HepG2 (cell line): Measurements from ENCODE around the gene RNASE13. TPM values are rescaled to one million over a fixed set of nuclear protein-coding genes. Genes with fewer than 3 reads are reported as not detected.

Experiments used
- ATAC-seq: fragments of 200-7000 bp; cut with Tn5 transposase; 3 replicates; pipeline ENCODE4 v1.9.1; 2020; ENCODE audit warnings: mild to moderate bottlenecking, moderate library complexity
- BruUV-seq: library from RNA; stranded (reverse); fragments of 400-500 nt; replicated peaks from 2 replicates; lab custom pipeline; 2021; lab: Mats Ljungman, UMichigan
- CTCF ChIA-PET: fragments of 300-600 bp; formaldehyde crosslinking; extraction: SDS; loops from one replicate; lab custom pipeline; 2021; ENCODE audit warnings: low total read pairs, inconsistent platforms, low intra/inter-chr PET ratio; lab: Yijun Ruan, JAX
- POLR2A ChIA-PET: fragments of 350-600 bp; sonication (Branson Sonifier 250); formaldehyde crosslinking; loops from one replicate; lab custom pipeline; 2020; ENCODE audit warnings: antibody characterized with exemption, inconsistent platforms; lab: Yijun Ruan, JAX
- DNase-seq: peaks from one replicate; pipeline ENCODE4 v3.0.0-alpha.2; 2015; ENCODE audit warnings: low spot score
- FAIRE-seq: peaks from 3 replicates; lab custom pipeline; 2011; peaks lifted over from hg19 to GRCh38; lab: Jason Lieb, UNC
- H2AFZ ChIP-seq: one replicate; pipeline ENCODE4 v1.6.1; 2011; ENCODE audit warnings: low read length, inconsistent platforms
- H3K27ac ChIP-seq: fragments of 300-600 bp; 3 replicates; pipeline ENCODE4 v1.8.0; 2011; ENCODE audit warnings: mixed run types, mild to moderate bottlenecking, mixed read lengths, low read length, inconsistent platforms; ENCODE audit not compliant: insufficient read depth; ENCODE audit errors: extremely low read length
- H3K27me3 ChIP-seq, 2 experiments: fragments of 200-600 bp in 1 of 2; 2 replicates in 1 of 2; 3 replicates in 1 of 2; pipeline versions ENCODE4 v1.6.0 to v1.8.0; 2011; ENCODE audit warnings: low read length in 2 of 2, mild to moderate bottlenecking in 2 of 2, moderate library complexity in 2 of 2, inconsistent platforms in 1 of 2; ENCODE audit not compliant: insufficient read depth in 2 of 2, control insufficient read depth in 1 of 2
- H3K36me3 ChIP-seq, 2 experiments: fragments of 200-600 bp in 1 of 2; replicated peaks in 1 of 2; 2 replicates in 1 of 2; 3 replicates in 1 of 2; pipeline versions ENCODE4 v1.5.1 to v1.8.0; 2011; ENCODE audit warnings: low read length in 2 of 2, inconsistent platforms in 1 of 2; ENCODE audit not compliant: insufficient read depth in 2 of 2, control insufficient read depth in 1 of 2
- H3K4me1 ChIP-seq: 2 replicates; pipeline ENCODE4 v1.5.1; 2012; ENCODE audit warnings: low read length, inconsistent platforms; ENCODE audit not compliant: insufficient read depth
- H3K4me2 ChIP-seq: 2 replicates; pipeline ENCODE4 v1.6.0; 2011; ENCODE audit warnings: low read depth, low read length, inconsistent platforms
- H3K4me3 ChIP-seq, 3 experiments: fragments of 200-600 bp in 1 of 3; sonication (generic), shearing (Covaris generic) in 1 of 3; replicated peaks in 1 of 3; 2 replicates each; pipeline ENCODE4 v1.5.1; 2011 to 2016; ENCODE audit warnings: low read length in 3 of 3, inconsistent platforms in 2 of 3, low read depth in 2 of 3, mild to moderate bottlenecking in 2 of 3, control low read depth in 1 of 3, mixed read lengths in 1 of 3; ENCODE audit not compliant: insufficient read depth in 1 of 3
- H3K79me2 ChIP-seq: one replicate; pipeline ENCODE4 v1.6.1; 2011; ENCODE audit warnings: low read length, inconsistent platforms; ENCODE audit not compliant: insufficient read depth
- H3K9ac ChIP-seq: 2 replicates; pipeline ENCODE4 v1.6.0; 2011; ENCODE audit warnings: mild to moderate bottlenecking, low read depth, low read length, inconsistent platforms; ENCODE audit not compliant: insufficient read depth
- H3K9me3 ChIP-seq: 2 replicates; pipeline ENCODE4 v1.5.1; 2012; ENCODE audit warnings: mild to moderate bottlenecking, low read length
- H4K20me1 ChIP-seq: 2 replicates; pipeline ENCODE4 v1.6.0; 2011; ENCODE audit warnings: inconsistent platforms, mild to moderate bottlenecking, low read length, moderate library complexity; ENCODE audit not compliant: insufficient read depth
- ATF1 ChIP-seq: IDR thresholded peaks from 2 replicates; pipeline ENCODE4 v1.6.1; 2016; ENCODE audit warnings: mild to moderate bottlenecking, control low read depth
- CREM ChIP-seq, 2 experiments: sonication (generic) in 1 of 2; formaldehyde crosslinking in 1 of 2; IDR thresholded peaks; 2 replicates each; pipeline versions ENCODE4 v1.4.0 to v1.6.1; 2016 to 2020; ENCODE audit warnings: antibody characterized with exemption in 1 of 2, mild to moderate bottlenecking in 1 of 2, missing genetic modification reagents in 1 of 2
- LCORL ChIP-seq, 2 experiments: fragments of 450-650 bp in 1 of 2; sonication (generic) in 1 of 2; formaldehyde crosslinking in 1 of 2; IDR thresholded peaks; 2 replicates each; pipeline versions ENCODE4 v1.5.0 to v1.6.1; 2017 to 2020; ENCODE audit warnings: antibody characterized with exemption in 1 of 2, missing genetic modification reagents in 1 of 2
- MED1 ChIP-seq: sonication (generic); formaldehyde crosslinking; IDR thresholded peaks from 2 replicates; pipeline ENCODE4 v1.4.0; 2020; ENCODE audit warnings: missing genetic modification reagents
- MEIS1 ChIP-seq: sonication (generic); formaldehyde crosslinking; IDR thresholded peaks from 2 replicates; pipeline ENCODE4 v1.9.0; 2021; ENCODE audit warnings: mild to moderate bottlenecking, missing genetic modification reagents, moderate library complexity, borderline replicate concordance
- MIER3 ChIP-seq: IDR thresholded peaks from 2 replicates; pipeline ENCODE4 v1.6.1; 2016; ENCODE audit warnings: missing compliant biosample characterization, borderline replicate concordance
- NCOA1 ChIP-seq: sonication (generic); formaldehyde crosslinking; IDR thresholded peaks from 2 replicates; pipeline ENCODE4 v1.9.0; 2021; ENCODE audit warnings: missing genetic modification reagents
- NKX3-1 ChIP-seq: sonication (generic); formaldehyde crosslinking; IDR thresholded peaks from 2 replicates; pipeline ENCODE4 v1.5.0; 2020; ENCODE audit warnings: missing genetic modification reagents
- RFX1 ChIP-seq: fragments of 450-650 bp; IDR thresholded peaks from 2 replicates; pipeline ENCODE4 v1.6.1; 2017
- SALL1 ChIP-seq: sonication (generic); formaldehyde crosslinking; IDR thresholded peaks from 2 replicates; pipeline ENCODE4 v1.8.0; 2022; ENCODE audit warnings: mild to moderate bottlenecking, missing genetic modification reagents
- SP140L ChIP-seq: sonication (generic); formaldehyde crosslinking; IDR thresholded peaks from 2 replicates; pipeline ENCODE4 v1.4.0; 2020; ENCODE audit warnings: missing genetic modification reagents, borderline replicate concordance
- SP4 ChIP-seq: sonication (generic); formaldehyde crosslinking; IDR thresholded peaks from 2 replicates; pipeline ENCODE4 v1.8.1; 2023; ENCODE audit warnings: mild to moderate bottlenecking, missing genetic modification reagents
- TOPORS ChIP-seq: sonication (generic); formaldehyde crosslinking; IDR thresholded peaks from 2 replicates; pipeline ENCODE4 v1.8.0; 2023; ENCODE audit warnings: mild to moderate bottlenecking, missing genetic modification reagents
- YEATS2 ChIP-seq: sonication (generic); formaldehyde crosslinking; IDR thresholded peaks from 2 replicates; pipeline ENCODE4 v1.4.0; 2020; ENCODE audit warnings: missing genetic modification reagents, borderline replicate concordance
- ZNF326 ChIP-seq: sonication (generic); formaldehyde crosslinking; IDR thresholded peaks from 2 replicates; pipeline ENCODE4 v1.4.0; 2020; ENCODE audit warnings: missing genetic modification reagents, borderline replicate concordance
- ZNF550 ChIP-seq: sonication (generic); formaldehyde crosslinking; IDR thresholded peaks from 2 replicates; pipeline ENCODE4 v1.4.0; 2020; ENCODE audit warnings: mild to moderate bottlenecking, missing genetic modification reagents, borderline replicate concordance
- ZSCAN29 ChIP-seq: sonication (generic); formaldehyde crosslinking; conservative IDR thresholded peaks from 2 replicates; pipeline ENCODE4 v1.4.0; 2020; ENCODE audit warnings: mild to moderate bottlenecking, missing genetic modification reagents
- WGBS: methylation state at CpG from one replicate; pipeline ENCODE4 v1.1.6; 2017; ENCODE audit warnings: low lambda C conversion rate; 5-methylcytosine and 5-hydroxymethylcytosine counted together
- in situ Hi-C: cut with HindIII; loops from 2 replicates; pipeline ENCODE4 v1.10.0; 2017; ENCODE audit warnings: low pct_unique_long_range_greater_than_20kb; ENCODE audit not compliant: extremely low pct_ligation_motif_present
- intact Hi-C: fragments of 100-400 bp; cut with micrococcal nuclease; formaldehyde crosslinking; loops from one replicate; pipeline ENCODE4 v1.10.0; 2022; ENCODE audit not compliant: unreplicated experiment
- polyA plus RNA-seq, 8 experiments: library from polyadenylated mRNA; depleted of rRNA in 3 of 8; stranded (reverse) in 7 of 8; unstranded in 1 of 8; fragments of >200 nt; fragmentation: Illumina TruSeq in 4 of 8; extraction: Trizol in 4 of 8; gene quantifications; 2 replicates each; pipeline versions ENCODE4 v1.2.1 to v1.2.3, GENCODE V29; 2011 to 2016; ENCODE audit warnings: low read depth in 4 of 8, missing spikeins in 1 of 8, mixed read lengths in 1 of 8; ENCODE audit not compliant: insufficient read depth in 1 of 8
- total RNA-seq, 5 experiments: library from RNA; depleted of rRNA; stranded (reverse); fragments of >200 nt; fragmentation: Illumina TruSeq; extraction: Trizol; gene quantifications; 2 replicates each; pipeline ENCODE4 v1.2.3, GENCODE V29; 2016; ENCODE audit warnings: low read depth in 1 of 5
- TF ChIP-seq, protein P1 (sequence below): sonication (generic); formaldehyde crosslinking; conservative IDR thresholded peaks from 2 replicates; pipeline ENCODE4 v1.5.0; 2020; ENCODE audit warnings: missing genetic modification reagents
- TF ChIP-seq, protein P2 (sequence below): sonication (generic); formaldehyde crosslinking; IDR thresholded peaks from 2 replicates; pipeline ENCODE4 v1.4.0; 2020; ENCODE audit warnings: missing genetic modification reagents

Gene RNASE13
- total and polyA plus RNA-seq, 2 of the 13 experiments (the other 11 are each of a cell fraction or from before 2014, with no cell fraction given), result 1.0 TPM; not detected in 1

DNA sequence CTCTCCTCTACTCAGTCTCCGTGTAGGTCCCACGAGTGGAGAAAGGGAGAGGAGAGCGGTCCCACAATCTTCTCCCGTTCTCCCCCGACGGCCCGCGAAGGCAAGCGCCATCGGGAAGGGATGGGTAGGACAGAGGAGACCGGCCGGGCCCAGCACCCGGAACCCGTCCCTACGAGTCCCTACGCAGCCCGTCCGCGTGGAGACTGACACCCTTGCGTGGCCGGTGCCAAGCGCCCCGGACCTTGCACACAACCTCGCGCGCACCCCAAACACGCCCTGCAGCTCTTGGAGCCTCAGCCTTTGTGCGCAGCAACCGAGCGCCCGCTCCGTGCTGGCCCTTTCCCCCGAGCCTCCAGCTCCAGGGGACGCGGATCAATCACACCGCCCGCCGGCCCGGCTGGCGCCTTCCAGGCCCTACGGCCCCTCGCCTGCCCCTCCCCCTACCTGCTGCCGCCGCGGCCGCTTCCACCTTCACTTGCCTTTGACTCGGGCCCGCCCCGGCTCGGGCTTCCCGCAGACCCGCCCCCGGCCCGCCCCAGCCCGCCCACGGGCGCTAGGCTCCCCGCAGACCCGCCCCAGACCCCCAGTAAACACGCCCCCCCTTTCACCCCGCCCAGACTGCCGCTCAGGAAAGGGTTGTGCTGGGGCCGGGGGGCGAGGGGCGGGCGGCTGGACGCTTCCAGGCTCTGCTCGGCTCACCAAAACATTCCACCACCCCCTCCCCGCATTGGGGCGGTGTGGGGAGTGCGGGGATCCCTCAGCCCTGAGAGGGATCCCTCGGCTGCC lies 9.8 kb downstream of the RNASE13 start, which contains the start of gene NDRG2:
Gene NDRG2, minus strand, starts transcription at position 477 of the 786 bp plus-strand sequence. CDS start 1,746 bp downstream, outside the sequence.
- CTCF ChIA-PET, result interaction anchor here (0.8 to 0.9 kb wide), 2 partner anchors 10 to 16 kb away, joined by 3 to 4 read pairs; no protein-coding TSS in a partner anchor
- TF ChIP-seq MED1 (CRISPR knock-in tag) (peak; percentile 78), NKX3-1 (CRISPR knock-in tag) (0 out of 2 replicates have a peak, but pooled peaks have one; percentile 77), SALL1 (CRISPR knock-in tag) (peak; percentile 70), ZNF550 (CRISPR knock-in tag) (no peak), ZSCAN29 (CRISPR knock-in tag) (no peak), ZNF326 (CRISPR knock-in tag) (no peak), CREM (IDR thresholded peaks at IDR 0.05) (no peak), CREM (CRISPR knock-in tag; IDR thresholded peaks at IDR 0.05) (no peak), YEATS2 (CRISPR knock-in tag) (no peak), MEIS1 (no peak), LCORL (IDR thresholded peaks at IDR 0.05) (no peak), LCORL (CRISPR knock-in tag; IDR thresholded peaks at IDR 0.05) (no peak), RFX1 (no peak), NCOA1 (CRISPR knock-in tag) (peak; percentile 79; the same call in 1 of the 2 replicates), TOPORS (CRISPR knock-in tag) (no peak), ATF1 (no peak), SP140L (CRISPR knock-in tag) (no peak), MIER3 (CRISPR knock-in tag) (no peak), SP4 (CRISPR knock-in tag) (peak; percentile 75)
- TF ChIP-seq, protein P1, sequence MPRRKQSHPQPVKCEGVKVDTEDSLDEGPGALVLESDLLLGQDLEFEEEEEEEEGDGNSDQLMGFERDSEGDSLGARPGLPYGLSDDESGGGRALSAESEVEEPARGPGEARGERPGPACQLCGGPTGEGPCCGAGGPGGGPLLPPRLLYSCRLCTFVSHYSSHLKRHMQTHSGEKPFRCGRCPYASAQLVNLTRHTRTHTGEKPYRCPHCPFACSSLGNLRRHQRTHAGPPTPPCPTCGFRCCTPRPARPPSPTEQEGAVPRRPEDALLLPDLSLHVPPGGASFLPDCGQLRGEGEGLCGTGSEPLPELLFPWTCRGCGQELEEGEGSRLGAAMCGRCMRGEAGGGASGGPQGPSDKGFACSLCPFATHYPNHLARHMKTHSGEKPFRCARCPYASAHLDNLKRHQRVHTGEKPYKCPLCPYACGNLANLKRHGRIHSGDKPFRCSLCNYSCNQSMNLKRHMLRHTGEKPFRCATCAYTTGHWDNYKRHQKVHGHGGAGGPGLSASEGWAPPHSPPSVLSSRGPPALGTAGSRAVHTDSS (CRISPR knock-in tag), result 0 out of 2 replicates have a peak, but pooled peaks have one; percentile 86
- TF ChIP-seq, protein P2, sequence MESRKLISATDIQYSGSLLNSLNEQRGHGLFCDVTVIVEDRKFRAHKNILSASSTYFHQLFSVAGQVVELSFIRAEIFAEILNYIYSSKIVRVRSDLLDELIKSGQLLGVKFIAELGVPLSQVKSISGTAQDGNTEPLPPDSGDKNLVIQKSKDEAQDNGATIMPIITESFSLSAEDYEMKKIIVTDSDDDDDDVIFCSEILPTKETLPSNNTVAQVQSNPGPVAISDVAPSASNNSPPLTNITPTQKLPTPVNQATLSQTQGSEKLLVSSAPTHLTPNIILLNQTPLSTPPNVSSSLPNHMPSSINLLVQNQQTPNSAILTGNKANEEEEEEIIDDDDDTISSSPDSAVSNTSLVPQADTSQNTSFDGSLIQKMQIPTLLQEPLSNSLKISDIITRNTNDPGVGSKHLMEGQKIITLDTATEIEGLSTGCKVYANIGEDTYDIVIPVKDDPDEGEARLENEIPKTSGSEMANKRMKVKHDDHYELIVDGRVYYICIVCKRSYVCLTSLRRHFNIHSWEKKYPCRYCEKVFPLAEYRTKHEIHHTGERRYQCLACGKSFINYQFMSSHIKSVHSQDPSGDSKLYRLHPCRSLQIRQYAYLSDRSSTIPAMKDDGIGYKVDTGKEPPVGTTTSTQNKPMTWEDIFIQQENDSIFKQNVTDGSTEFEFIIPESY (CRISPR knock-in tag), result no peak

More for the DNA sequence above, 9.8 kb downstream of the RNASE13 start, which contains the start of gene NDRG2:
- 5% methylated on average over 19 of the region's 72 CpGs for WGBS
- Histone ChIP-seq H3K27me3 (no peaks in the 10 kb centered on the region; a peak in 1 of 5 replicates), H3K9ac (peak within 1 kb of the TSS; percentile 96), H4K20me1 (no peaks in the 10 kb centered on the region), H3K36me3 (peaks cover 16 to 21% of the 10 kb centered on the region in 2 experiments), H3K4me1 (peaks cover 50% of the 10 kb centered on the region), H3K4me3 (peak within 1 kb of the TSS; percentile 65 to 96 (median 94)), H3K79me2 (peaks cover 13% of the 10 kb centered on the region), H2AFZ (no peak within 1 kb of the TSS), H3K4me2 (peak within 1 kb of the TSS; percentile 92), H3K27ac (peak within 1 kb of the TSS; percentile 83), H3K9me3 (no peaks in the 10 kb centered on the region)
- intact Hi-C loops, result loop anchor here (1.0 kb wide), 1 partner anchor 30 kb away; no protein-coding TSS in a partner anchor
- POLR2A ChIA-PET, result interaction anchor here (0.7 to 3.0 kb wide), 14 partner anchors 8 to 80 kb away, joined by 3 to 26 read pairs (median 4); partner anchors contain the start of gene ARHGEF40
- in situ Hi-C loops, result no loop called here
- FAIRE-seq, result no peak
- peak; percentile 84 for DNase-seq
- peak; percentile 90 for ATAC-seq
- TSS peak; percentile 77 for BruUV-seq
